ENCODE results near the gene GOSR2.

GOSR2 gene

DNA sequence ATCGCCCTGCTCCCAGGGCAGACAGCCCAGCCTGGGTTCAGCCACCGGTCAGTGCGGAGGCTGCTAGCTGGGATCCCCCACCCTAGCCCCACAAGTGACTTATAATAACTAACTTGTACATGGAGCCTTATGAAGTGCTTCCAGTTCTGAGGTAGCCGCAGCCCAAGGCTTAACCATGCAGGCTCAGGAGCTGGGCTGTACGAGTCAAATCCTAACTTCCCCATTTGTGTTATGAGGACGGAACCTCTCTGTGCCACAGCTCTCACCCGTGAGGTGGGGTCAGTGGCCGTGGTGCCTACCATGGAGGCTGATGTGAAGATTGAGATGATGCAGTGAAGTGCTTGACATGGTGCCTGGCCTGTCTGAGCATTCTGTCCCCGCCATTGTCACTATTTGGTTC lies 27.8 kb upstream of the GOSR2 start:
- no peak for TF ChIP-seq CTCF (IDR thresholded peaks at IDR 0.05; ENCODE audit: extremely low read depth, insufficient read depth, missing control alignments)
- in situ Hi-C loops (cut with MboI; ENCODE audit: low pct_unique_long_range_greater_than_20kb, low sequenced_read_pairs, unreplicated experiment), result loop anchor here (25.0 kb wide), 1 partner anchor 108 kb away; no protein-coding TSS in a partner anchor
- no peak for DNase-seq (ENCODE audit: low spot score)

DNA sequence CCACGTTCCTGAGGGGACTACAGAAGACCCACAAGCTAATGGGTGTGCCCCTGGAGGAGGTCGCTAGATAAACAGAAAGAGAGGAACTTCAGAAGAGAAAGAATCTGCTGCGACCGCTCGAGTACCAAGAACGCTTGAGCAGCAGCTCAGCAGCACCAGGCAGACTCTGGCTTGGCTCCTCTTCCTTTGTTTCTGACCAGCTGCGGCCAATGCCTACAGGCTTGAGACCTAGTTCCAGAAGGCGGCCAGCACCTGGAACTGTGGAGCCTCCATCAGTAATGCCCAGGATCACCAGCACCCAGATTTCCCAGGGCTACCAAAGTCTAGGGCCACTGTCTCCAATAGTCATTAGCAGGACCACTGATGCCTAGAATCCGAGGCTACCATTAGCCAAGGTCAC lies 26.0 kb upstream of the GOSR2 start:
- DNase-seq (ENCODE audit: low spot score), result no peak
- in situ Hi-C loops (cut with MboI; ENCODE audit: low pct_unique_long_range_greater_than_20kb, low sequenced_read_pairs, unreplicated experiment), result loop anchor here (25.0 kb wide), 1 partner anchor 110 kb away; no protein-coding TSS in a partner anchor
- no peak for TF ChIP-seq CTCF (IDR thresholded peaks at IDR 0.05; ENCODE audit: extremely low read depth, insufficient read depth, missing control alignments)

DNA sequence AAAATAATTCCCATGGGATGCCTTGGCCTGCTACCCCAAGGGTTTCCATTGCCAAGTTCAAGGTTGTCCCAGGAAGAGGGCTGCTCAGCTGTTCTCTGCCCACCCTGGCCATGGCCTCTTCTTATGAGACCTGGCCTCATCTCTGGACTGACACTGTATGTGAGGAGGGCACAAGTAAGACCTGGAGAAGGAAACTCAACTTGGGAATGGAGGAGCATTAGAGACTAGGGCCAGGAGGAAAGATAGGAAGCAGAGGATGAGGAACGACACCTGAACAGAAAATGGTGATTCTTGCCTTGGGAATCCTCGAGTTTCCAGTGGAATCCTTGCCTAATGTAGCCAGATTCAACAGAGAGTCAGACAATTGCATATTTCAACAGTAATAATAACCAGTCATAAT lies 24.6 kb upstream of the GOSR2 start:
- TF ChIP-seq CTCF (IDR thresholded peaks at IDR 0.05; ENCODE audit: extremely low read depth, insufficient read depth, missing control alignments), result no peak
- in situ Hi-C loops (cut with MboI; ENCODE audit: low pct_unique_long_range_greater_than_20kb, low sequenced_read_pairs, unreplicated experiment), result loop anchor here (25.0 kb wide), 1 partner anchor 111 kb away; no protein-coding TSS in a partner anchor
- no peak for DNase-seq (ENCODE audit: low spot score)

DNA sequence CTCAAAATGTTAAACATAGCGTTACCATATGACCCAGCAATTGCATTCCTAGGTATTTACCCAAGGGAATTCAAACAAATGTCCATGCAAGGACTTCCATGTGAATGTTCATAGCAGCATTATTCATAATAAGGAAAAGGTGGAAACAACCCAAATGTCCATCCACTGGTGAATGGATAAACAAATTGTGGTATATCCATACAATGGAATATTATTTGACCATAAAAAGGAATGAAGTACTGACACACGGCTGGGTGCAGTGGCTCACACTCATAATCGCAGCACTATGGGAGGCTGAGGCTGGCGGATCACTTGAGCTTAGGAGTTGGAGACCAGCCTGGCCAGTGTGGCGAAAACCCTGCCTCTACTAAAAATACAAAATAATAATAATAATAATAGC lies 24.1 kb upstream of the GOSR2 start:
- in situ Hi-C loops (cut with MboI; ENCODE audit: low pct_unique_long_range_greater_than_20kb, low sequenced_read_pairs, unreplicated experiment), result loop anchor here (25.0 kb wide), 1 partner anchor 112 kb away; no protein-coding TSS in a partner anchor

GRCh38 chr17:46901291-46901690 lies 21.7 kb upstream of the GOSR2 start:
- in situ Hi-C loops (cut with MboI; ENCODE audit: low pct_unique_long_range_greater_than_20kb, low sequenced_read_pairs, unreplicated experiment), result no loop called here
- no peak for DNase-seq (ENCODE audit: low spot score)
- no peak for TF ChIP-seq CTCF (IDR thresholded peaks at IDR 0.05; ENCODE audit: extremely low read depth, insufficient read depth, missing control alignments)

More for the DNA sequence above, 24.1 kb upstream of the GOSR2 start:
- no peak for TF ChIP-seq CTCF (IDR thresholded peaks at IDR 0.05; ENCODE audit: extremely low read depth, insufficient read depth, missing control alignments)
- DNase-seq (ENCODE audit: low spot score), result no peak

DNA sequence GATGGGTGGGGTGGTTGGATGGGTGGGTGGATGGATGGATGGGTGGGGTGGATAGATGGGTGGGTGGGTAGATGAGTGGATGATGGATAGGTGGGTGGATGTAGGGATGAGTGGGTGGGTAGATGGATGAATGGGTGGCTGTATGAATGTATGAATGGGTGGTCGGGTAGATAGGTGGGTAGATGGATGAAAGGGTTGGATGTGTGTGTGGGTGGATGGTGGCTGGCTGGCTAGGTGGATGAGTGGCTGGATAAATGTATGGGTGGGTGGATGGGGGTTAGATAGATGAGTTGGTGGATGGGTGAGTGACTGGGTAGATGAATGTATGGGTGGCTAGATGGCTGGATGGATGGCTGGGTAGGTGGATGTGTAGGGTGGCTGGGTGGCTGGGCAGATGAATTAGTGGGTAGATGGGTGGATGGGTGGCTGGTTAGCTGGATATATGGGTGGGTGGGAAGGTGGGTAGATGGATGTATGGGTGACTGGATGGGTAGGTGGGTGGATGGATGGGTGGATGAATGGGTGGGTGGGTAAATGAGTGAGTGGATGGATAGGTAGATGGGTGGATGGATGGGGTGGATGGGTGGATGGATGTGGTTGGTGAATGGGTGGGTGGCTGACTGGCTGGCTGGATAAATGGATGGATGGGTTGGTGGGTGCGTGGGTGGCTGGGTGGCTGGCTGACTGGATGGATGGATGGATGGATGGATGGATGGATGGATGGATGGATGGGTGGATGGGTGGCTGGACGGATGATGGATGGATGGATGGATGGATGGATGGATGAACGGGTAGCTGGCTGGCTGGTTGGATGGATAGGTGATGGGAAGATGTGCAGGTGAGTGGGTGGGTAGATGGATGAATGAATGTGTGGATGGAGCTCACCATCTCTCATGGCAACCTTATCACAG lies 18.9 kb upstream of the GOSR2 start:
- no peak for TF ChIP-seq CTCF (IDR thresholded peaks at IDR 0.05; ENCODE audit: extremely low read depth, insufficient read depth, missing control alignments)

More for the DNA sequence above, 18.9 kb upstream of the GOSR2 start:
- DNase-seq (ENCODE audit: low spot score), result no peak
- in situ Hi-C loops (cut with MboI; ENCODE audit: low pct_unique_long_range_greater_than_20kb, low sequenced_read_pairs, unreplicated experiment), result no loop called here

Measured in GM13977 (cell line).